OCI-M2 (cell line): Measurements from ENCODE around the gene EZH1.

Experiments
- DNase-seq: peaks from one replicate; lab custom pipeline; 2025; ENCODE audit not compliant: unreplicated experiment; lab: John Stamatoyannopoulos, UW

The EZH1 gene

DNA sequence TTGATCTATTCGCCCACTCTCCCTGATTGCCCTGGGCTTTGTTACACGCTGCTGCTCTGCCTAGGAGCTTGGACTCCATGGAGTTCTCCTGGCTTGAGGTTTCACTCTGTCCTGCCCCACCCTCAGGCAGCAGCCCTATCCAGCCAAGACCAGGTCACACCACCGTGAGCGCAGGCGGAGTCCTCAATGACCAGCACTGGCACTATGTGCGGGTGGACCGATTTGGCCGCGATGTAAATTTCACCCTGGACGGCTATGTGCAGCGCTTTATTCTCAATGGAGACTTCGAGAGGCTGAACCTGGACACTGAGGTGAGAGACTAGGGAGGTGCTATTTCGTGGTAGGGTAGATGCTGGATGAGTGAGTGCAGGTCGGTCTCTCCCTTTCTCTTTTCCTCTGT, 59.0 kb downstream of the EZH1 start:
- no peak for DNase-seq

DNA sequence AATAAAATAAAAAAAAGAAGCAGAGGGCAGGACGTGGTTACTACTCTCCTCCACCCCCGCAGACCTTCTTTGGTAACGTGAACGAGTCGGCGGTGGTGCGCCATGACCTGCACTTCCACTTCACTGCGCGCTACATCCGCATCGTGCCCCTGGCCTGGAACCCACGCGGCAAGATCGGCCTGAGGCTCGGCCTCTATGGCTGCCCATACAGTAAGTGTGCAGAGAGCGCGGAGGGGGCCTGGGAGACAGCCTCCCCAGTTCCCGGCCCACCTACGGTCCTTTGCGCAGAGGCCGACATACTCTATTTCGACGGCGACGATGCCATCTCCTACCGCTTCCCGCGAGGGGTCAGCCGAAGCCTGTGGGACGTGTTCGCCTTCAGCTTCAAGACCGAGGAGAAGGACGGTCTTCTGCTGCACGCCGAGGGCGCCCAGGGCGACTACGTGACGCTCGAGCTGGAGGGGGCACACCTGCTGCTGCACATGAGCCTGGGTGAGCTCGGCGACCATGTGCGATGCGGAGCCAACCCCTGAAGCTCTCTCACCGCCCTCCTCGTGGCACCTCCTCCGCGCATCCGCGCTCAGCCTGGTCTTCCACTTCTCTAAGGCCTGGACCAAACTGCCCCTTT, 59.8 kb downstream of the EZH1 start:
- no peak for DNase-seq

DNA sequence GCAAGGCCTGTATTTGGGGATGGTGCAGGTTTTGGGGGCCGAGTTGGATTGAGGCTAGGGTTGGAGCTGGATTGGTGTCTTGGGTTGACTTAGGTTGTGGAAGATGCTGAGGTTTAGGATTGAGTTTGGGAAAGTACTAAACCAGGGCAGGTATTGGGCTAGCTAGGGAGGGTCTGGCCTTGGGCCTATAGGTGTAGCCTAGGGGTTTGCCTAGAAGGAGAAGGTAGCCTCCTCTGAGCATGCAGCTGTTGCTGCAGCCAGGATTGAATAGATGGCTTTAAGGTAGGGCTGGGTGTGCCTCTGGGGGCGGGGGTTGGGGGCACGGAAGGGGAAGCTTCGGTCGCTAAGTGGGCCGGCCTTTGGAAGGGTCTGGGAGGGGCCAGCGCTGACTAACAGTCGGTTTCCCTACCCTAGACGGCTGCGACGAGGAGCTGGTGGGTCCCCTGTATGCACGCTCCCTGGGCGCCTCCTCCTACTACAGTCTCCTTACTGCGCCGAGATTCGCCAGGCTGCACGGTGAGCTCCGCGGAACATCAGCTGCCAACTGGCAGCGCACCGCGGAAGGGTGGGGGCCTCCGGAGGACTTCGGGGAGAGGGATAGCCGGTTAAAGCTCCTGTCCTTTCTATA, 61.3 kb downstream of the EZH1 start:
- no peak for DNase-seq

DNA sequence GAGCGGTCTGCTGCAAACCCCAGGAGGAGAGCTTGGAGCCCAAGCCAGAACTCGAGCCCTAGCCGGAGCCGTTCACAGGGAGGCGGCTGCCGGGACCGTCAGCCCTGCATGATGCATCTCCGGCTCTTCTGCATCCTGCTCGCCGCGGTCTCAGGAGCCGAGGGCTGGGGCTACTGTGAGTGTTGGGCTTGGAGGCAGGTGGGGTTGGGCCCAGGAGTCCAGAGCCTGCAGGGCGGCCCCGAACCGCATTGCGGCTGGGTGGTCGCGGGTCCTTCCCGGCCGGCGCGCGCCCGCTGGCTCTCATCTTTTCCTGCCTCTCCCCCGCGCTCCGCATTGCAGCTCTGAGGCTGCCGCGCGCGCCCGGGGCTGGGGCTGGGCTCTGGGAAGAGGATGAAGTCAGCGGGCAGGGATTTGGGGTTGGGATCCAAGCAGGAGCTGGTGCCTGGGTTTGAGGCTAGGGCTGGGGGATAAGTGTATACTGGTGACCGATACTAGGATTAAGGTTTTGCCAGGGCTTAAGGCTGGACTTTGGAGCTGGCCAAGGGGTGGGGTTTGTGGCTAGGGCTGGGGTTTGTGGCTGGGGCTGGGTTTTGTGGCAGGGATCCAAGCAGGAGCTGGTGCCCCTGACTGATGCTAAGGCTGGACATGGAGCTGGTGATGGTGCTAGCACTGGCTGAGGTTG, 62.0 kb downstream of the EZH1 start:
- no peak for DNase-seq

DNA sequence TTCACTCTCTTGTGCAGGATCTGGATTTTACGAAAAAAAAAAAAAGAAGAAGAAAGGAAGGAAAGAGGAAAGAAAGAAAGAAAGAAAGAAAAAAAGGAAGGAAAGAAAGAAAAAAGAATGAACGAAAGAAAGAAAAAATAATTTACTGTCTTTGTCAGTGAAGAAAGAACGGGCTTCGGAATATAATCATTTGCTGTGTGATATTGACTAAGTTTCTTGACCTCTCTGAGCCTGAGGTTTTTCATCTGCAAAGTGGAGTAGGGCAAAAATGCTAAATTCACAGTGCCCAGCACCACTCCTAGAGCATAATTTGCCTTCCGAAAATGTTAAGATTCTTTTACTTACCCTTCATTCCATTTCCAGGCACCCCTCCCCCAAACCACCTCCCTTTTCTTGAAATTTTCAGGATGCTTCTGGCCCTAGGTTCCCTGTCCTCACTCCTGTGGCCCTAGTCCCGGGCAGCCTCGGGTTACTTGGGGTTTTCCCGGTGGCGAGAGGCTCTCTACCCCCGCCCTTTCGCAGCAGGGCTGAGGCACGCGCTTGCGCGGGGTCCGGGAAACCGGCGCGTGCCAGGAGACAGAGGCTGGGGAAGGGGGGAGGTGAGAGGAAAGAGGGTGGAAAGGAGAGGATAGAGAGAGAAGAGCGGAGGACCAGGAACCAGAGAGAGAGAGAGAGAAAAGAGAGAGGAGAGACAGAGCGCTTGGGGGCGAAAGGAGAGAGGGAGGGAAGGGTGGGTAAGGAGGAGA, 62.7 kb downstream of the EZH1 start, which contains the start of gene CNTNAP1:
TSS of gene CNTNAP1 (plus strand) at position 556 of the 746 bp plus-strand sequence. CDS start 299 bp downstream, outside the sequence.
- DNase-seq, result no peak

DNA sequence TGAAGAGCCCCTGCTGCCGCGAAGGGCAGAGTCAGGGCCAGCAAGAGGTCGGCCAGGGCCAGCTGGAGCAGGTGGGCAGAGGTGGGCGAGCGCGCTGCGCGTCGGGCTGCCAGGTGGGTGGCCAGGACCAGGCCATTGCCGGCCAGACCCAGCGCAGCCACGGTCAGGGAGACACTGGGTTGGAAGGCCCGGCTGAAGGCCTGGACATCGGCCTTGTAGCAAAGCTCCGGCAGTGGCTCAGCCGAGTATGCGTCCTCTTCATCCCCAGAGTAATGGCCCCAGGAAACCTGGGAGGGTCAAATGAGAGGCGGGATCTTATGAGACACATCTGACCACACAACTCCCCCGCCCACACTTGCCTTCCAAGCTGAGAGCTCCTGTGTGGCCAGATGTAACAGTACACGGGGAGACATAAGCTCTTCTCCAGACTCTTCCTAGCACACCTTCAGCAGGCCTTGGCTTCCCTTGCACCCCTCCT, 64.5 kb downstream of the EZH1 start:
- DNase-seq, result no peak

DNA sequence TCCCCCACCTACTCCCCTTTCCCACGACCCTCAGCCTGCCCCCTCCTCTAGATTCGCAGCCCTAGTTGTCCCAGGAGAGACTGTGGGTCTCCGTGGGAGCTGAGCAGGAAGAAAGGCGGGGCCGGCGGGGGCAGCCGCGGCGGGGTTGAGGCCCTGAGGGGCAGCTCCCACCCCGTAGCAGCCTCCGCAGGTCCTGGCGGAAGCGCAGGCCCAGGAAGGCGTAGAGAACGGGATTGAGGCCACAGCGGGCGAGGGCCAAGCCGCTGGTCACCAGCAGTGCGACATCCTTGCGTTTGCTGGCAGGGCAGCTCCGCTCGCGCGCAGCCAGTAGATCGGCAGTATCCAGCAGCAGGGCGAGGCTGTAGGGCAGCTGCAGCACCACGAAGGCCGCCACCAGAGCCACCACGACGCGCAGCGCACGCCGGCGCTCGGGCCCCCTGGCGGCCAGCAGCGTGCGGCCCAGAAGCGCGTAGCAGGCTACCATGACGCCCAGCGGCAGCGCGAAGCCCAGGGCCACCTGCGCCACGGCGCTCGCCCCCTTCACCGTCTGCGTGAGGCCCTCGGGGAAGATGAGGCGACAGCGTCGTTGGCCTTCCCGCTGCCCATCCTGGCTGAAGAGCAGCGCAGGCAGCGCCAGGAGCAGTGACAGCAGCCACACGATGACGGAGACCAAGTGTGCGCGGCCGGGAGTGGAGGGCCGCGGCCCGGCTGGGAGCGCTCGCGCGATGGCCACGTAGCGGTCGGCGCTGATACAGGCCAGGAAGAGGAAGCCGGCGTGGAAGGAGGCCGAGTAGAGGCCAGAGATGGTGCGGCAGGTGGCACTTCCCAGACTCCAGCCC, 65.1 kb downstream of the EZH1 start:
- no peak for DNase-seq

DNA sequence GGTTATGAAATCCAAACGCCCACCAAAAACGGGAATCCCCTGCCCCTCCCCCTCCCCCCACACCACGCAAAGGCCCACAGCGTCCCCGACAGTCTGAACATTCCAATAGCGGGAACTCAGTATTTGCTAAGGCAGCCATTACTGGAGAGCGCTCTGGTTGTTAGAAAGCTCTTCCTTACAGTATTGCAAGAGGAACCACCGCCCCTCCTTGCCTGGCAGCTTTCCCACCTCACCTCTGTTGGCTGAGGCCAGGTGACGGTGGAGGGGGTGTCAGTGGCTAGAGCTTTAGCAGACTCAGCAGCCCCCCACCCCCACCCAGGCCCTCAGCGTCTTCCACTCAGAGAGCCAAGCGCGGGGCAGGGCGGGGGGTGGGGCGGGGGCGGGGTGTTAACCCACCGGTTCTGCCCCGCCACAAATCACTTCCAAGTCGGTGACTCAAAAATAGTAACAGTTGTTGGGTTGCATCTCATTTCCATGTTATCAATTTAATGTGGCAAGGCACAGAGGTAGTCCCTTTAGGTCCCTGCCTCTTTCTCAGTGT, 65.8 kb downstream of the EZH1 start:
- DNase-seq, result no peak

DNA sequence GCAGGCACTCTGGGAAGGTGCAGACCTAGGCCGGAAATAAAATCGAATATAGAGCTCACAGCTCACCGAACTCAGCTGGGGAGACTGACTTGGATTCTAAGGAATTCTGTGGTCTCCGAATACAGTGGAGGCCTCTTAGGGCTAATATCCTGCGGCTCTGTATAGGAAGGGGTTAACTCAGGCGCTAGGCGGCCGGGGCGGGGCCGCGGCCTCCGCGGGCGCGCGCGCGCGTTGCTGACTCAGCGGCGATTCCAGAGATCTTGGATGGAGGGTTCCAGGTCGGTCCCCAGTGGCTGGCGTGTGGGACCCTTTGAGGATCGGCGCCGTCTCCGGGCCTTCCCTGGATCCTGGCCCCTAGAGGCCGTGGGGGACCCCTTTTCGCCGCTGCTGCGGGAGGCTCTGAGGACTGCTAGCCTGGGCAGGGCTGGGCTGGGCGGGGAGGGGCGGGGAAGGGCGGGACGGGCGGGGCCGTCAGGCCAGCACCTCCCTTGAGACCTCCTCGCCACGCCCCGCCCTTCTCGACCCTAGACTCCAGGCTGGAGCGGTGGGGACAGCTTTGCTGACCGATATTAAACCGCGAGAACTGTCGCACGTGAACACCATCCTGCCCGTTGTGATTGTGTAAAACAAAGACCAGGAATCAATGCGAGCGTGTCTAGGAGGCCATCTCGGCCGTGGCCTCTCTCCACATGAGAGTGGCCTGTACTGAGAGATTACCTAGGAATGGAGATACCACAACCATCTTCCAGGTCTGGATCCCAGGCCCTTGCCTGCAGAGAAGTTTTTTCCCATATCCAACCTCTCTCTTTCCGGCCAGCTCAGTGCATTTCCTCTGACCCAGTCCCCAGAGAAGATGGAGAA, 66.7 kb downstream of the EZH1 start:
- DNase-seq, result peak; percentile 79

DNA sequence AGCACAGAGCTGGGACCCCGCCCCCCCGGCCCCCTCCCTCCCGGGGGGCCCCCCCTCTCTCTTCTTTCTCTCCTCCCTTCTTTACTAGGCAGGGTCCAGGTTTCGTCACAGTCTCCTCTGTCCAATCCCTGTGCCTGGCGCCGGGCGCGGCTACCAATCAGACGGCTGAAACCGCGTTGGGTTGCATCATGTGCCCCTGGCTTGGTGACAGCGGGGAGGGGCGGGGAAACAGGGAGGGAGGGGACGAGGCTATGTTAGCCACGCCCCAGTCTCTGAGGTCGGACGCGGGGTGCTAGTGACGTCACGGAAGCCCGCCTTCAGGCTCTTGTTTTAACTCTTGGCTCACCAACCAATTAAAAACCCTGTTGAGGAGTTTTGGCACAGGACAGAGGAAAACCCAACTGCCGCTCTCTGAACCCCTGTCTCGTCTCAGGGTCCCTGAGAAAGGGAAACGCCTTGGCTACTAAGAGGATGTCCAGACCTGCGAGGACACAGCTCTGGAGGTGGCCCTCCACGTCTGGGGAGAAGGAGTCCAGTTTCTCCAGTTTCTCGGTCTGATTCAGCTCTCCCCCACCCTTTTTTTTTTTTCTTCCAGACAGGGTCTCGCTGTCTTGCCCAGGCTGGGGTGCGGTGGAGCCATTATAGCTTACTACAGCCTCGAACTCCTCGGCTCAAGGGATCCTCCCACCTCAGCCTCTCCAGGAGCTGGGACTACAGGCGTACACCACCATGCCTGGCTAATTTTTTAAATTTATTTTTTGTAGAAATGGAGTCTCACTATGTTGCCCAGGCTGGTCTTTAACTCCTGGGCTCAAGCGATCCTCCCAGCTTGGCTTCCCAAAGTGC, 67.6 kb downstream of the EZH1 start:
- peak; percentile 85 for DNase-seq

DNA sequence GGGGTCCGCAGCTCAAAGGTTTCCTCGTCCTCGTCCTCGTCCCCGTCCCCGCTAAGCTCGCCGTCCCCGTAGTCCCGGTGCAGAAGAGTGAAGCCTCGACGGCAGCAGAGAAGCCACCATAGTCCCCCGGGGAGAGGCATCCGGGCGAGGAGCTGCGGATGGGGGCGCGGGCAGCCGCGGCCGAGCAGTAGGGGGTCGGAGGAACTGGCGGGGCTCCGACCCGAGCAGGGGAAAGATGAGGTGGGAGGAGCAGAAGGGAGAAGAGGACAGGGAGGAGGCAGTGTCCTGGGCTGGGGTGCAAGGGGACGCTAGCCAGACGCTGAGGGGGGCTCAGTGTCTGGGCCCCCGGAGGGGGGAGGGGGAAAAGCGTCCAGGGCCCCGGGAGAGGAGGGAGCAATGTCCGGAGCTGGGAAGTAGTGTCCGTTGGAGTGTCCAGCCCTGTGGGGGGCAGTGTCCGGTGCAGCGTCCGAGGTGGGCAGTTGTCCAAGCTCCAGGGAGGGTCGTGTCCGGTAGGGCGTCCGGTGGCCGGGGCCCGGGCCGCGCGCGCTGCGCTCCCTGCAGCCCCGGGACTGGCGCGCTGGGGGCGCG, 68.3 kb downstream of the EZH1 start, which contains the start of gene PLEKHH3:
TSS of gene PLEKHH3 (minus strand) at position 571 of the 588 bp plus-strand sequence. CDS start at position 140, 431 bp downstream.
- no peak for DNase-seq

DNA sequence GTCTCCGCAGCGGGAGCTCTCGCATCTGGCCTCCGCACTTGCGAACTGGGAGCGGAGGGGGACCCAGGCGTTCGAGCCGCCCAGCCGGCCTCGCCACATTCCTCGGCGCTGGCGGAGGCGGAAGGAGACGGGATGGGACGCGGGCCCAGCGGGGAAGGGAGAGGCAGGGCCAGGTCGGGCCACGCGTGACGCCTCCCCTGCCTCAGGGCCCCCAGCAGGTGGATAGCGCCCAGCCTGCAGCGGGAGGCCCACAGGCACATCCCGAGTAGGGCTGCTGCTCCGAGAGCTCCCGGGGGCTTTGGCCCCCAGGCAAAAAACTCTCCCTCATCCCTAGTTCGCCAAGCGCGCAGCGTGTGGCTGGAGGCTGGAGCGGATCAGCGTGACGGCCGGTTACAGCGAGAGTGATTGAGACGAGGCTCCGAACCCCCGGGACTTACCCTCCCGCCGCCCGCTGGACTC, 68.8 kb downstream of the EZH1 start:
- no peak for DNase-seq

DNA sequence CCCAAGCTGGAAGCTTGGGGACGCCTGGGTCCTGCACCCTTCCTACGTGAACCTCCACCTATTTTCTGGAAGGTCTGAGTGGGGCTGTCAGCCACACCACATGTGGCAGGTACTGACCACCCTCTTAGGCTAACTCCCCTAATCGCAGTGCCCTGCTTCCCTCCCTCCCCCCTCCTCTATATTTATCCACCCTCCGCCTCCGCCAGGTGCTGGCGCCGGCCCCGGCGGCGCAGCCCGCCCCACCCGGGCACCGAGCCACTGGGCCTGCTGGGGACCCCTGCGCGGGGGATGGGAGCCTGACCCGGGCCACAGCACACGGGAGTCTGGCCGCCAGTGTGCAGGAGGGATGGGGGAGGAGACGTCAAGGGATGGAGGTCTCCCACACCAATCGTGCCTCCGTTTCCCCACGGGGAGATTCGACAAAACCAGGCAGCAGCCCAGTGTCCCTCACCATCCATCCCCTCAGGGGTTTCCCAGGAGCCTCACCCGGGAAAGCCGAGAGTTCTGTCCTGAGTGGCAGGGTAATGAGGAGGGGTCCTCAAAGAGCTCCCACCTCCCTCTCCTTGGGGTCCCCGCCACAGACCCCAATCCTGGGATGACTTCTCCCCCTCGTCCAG, 69.4 kb downstream of the EZH1 start:
- no peak for DNase-seq

DNA sequence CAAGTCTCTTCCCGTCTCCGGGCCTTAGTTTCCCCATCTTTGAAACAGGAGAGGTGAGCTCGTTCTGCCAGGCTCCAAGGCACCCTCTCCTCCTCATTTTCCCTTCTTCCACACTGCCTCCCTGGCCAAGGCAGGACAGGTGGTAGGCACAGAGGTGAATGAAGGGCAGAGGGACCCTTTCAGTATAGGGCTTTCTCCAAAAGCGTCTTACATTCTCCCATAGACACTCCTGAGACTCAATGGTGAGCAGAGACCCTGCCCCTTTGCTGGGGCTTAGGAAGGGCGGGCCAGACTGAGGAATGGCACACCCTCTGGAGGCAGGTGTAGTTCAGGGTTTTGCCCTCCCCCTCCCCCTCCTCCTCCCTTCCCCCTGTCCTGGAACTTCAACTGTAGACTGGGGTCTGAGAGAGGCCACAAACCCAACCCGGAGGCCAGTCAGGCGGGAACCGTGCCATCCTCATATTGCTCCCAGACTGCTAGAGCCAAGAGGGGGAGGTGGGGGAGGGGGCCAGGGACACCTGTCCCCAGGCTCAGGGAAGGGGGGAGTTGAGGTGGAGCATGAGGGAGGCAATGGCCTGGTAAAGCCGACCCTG, 70.0 kb downstream of the EZH1 start:
- no peak for DNase-seq

DNA sequence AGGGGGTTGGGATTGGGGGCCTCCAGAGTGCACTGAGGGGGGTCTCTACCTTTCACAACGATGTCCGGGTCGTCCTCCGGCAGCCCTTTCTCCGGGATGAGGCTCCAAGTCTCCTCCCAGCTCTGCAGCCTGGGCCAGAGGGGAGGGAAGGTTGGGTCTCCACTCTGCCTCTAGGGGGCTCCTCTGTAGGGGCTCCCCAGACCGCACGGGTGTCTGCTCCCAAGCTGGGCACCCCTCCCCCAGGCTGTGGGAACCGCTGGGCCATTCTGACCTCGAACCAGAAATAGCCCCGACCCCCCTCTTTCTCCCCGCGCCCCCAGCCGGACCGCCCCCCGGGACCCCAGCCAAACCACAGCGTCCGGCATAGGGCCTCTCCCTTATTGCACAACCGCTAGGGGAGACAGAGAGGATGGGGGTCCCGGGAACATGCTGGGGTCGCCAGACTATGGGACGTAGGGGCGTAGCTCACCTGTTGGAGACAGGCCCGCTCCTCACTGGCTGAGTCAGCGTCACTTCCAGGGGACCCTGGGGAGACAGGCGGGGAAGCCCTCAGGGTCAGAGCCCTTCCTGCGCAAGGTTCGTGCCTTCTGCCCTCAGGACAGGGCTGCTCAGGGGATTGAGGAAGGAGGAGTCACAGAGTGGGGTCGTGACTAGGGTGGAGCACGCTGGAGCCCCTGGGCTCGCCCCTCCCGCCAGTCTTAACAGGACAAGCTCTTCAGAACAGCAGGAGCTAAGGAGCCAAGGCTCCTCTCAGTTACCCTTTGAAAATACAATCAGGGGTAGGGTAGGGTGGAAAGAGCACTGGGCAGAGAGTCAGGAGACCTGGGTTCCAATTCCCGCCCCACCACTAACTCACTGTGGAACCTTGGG, 70.7 kb downstream of the EZH1 start:
- DNase-seq, result no peak

DNA sequence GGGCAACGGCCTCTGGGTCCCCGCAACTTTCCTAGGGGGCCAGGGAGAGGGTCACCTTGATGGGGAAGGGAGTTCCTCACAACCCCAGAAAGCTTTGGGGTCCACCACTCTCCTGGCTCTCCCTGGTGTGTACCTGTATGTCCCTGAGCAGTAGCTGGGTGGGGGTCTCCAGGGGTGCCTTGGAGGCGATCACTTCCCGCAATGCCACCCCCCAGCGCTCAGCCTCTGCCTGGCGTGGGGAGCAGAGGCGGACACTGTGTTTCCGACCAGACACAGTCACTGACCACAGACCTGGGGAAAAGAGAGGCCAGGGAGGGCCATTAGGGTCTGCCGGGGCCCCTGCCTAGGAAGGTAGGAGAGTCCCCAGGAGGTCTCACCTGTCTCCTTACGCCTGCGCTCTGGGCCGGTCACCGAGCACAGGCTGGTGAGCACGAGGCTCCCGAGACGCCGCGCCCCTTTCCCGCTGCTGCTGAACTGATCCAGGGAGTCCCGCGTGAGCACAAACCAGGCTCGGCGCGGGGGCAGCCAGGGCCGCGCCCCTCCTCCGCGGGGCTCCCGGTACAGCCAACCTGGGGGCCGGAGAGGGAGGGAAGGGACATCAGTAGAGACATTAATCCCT, 71.5 kb downstream of the EZH1 start:
- DNase-seq, result no peak
